Hepatocyte (in vitro differentiated cells): ENCODE data around the gene DOCK2.

Experiments used
- CTCF ChIP-seq: fragments of 200-600 bp; sonication (generic); IDR thresholded peaks from 2 replicates; pipeline ENCODE4 v1.5.1; 2016; ENCODE audit warnings: antibody characterized with exemption, mild to moderate bottlenecking; ENCODE audit not compliant: poor library complexity
- EZH2 ChIP-seq: fragments of 200-600 bp; sonication (generic); IDR thresholded peaks from 2 replicates; pipeline ENCODE4 v1.6.1; 2016; ENCODE audit warnings: antibody characterized with exemption, mild to moderate bottlenecking, borderline replicate concordance

GRCh38 chr5:169893010-169893409 lies 255.9 kb downstream of the DOCK2 start:
- TF ChIP-seq CTCF = no peak
- TF ChIP-seq EZH2 = no peak
